GM12878 (cell line): ENCODE data around the gene TMEM239. TPM values are rescaled to one million over a fixed set of nuclear protein-coding genes. Genes with fewer than 3 reads are reported as not detected.

Source experiments
- ATAC-seq: fragments of 200-7000 bp; cut with Tn5 transposase; 3 replicates; pipeline ENCODE4 v1.9.1; 2020; ENCODE audit warnings: mild to moderate bottlenecking, moderate library complexity
- BruUV-seq: library from RNA; stranded (reverse); fragments of 400-500 nt; replicated peaks from 2 replicates; lab custom pipeline; 2021; lab: Mats Ljungman, UMichigan
- CTCF ChIA-PET: fragments of 300-600 bp; sonication (Branson Sonifier 250); formaldehyde crosslinking; extraction: SDS; loops from one replicate; lab custom pipeline; 2021; ENCODE audit warnings: inconsistent platforms; lab: Yijun Ruan, JAX
- POLR2A ChIA-PET: fragments of 350-600 bp; formaldehyde crosslinking; extraction: SDS; loops from one replicate; lab custom pipeline; 2021; ENCODE audit warnings: inconsistent platforms; lab: Charles Lee
- RAD21 ChIA-PET: fragments of 300-600 bp; sonication (Branson Sonifier 250); formaldehyde crosslinking; loops from one replicate; lab custom pipeline; 2023; ENCODE audit warnings: antibody characterized with exemption; ENCODE audit not compliant: unreplicated experiment; lab: Charles Lee
- SMC1A ChIA-PET: fragments of 300-600 bp; sonication (Branson Sonifier 250); formaldehyde crosslinking; loops from one replicate; lab custom pipeline; 2023; ENCODE audit not compliant: unreplicated experiment, uncharacterized antibody; lab: Charles Lee
- DNase-seq: peaks from one replicate; pipeline ENCODE4 v3.0.0-alpha.2; 2011; ENCODE audit warnings: low read depth, low spot score
- FAIRE-seq: peaks from 3 replicates; lab custom pipeline; 2011; peaks lifted over from hg19 to GRCh38; lab: Jason Lieb, UNC
- H2AFZ ChIP-seq: 2 replicates; pipeline ENCODE4 v1.6.0; 2011; ENCODE audit warnings: low read depth, low read length, control low read depth; ENCODE audit not compliant: control insufficient read depth
- H3K27ac ChIP-seq: 2 replicates; pipeline ENCODE4 v1.5.1; 2011; ENCODE audit warnings: control low read depth; ENCODE audit not compliant: control insufficient read depth, insufficient read depth
- H3K27me3 ChIP-seq, 2 experiments: replicated peaks in 1 of 2; 2 replicates each; pipeline versions ENCODE4 v1.6.0 to v1.6.1; 2011; ENCODE audit warnings: low read length in 1 of 2; ENCODE audit not compliant: control insufficient read depth in 2 of 2, insufficient read depth in 2 of 2
- H3K36me3 ChIP-seq, 2 experiments: 2 replicates each; pipeline ENCODE4 v1.5.1; 2011; ENCODE audit warnings: low read length in 1 of 2; ENCODE audit not compliant: control insufficient read depth in 2 of 2, insufficient read depth in 2 of 2
- H3K4me1 ChIP-seq: 2 replicates; pipeline ENCODE4 v1.6.1; 2011; ENCODE audit warnings: mild to moderate bottlenecking, low read length, moderate library complexity, mixed read lengths; ENCODE audit not compliant: control insufficient read depth, insufficient read depth
- H3K4me2 ChIP-seq: 2 replicates; pipeline ENCODE4 v1.6.0; 2011; ENCODE audit warnings: control low read depth; ENCODE audit not compliant: control insufficient read depth, insufficient read depth
- H3K4me3 ChIP-seq: fragments of 200-600 bp; sonication (generic); 2 replicates; pipeline ENCODE4 v1.5.1; 2016
- H3K79me2 ChIP-seq: 2 replicates; pipeline ENCODE4 v1.6.0; 2011; ENCODE audit warnings: low read length; ENCODE audit not compliant: control insufficient read depth, insufficient read depth
- H3K9ac ChIP-seq: 2 replicates; pipeline ENCODE4 v1.8.0; 2011; ENCODE audit warnings: low read length, control low read depth, mixed read lengths; ENCODE audit not compliant: control insufficient read depth, insufficient read depth
- H3K9me3 ChIP-seq: replicated peaks from 3 replicates; pipeline ENCODE4 v1.5.1; 2011; ENCODE audit warnings: mild to moderate bottlenecking, low read length; ENCODE audit not compliant: control insufficient read depth, insufficient read depth
- H4K20me1 ChIP-seq: 2 replicates; pipeline ENCODE4 v1.6.0; 2011; ENCODE audit not compliant: control insufficient read depth, insufficient read depth
- BCL3 ChIP-seq: IDR thresholded peaks from 2 replicates; pipeline ENCODE4 v1.6.1; 2011; ENCODE audit warnings: borderline replicate concordance, low read depth, mild to moderate bottlenecking, moderate library complexity, low read length; ENCODE audit not compliant: insufficient read depth, poor library complexity, severe bottlenecking
- HDAC6 ChIP-seq: fragments of 200-600 bp; sonication (generic); IDR thresholded peaks from one replicate; pipeline ENCODE4 v1.8.0; 2017; ENCODE audit warnings: antibody characterized with exemption; ENCODE audit not compliant: unreplicated experiment
- SUZ12 ChIP-seq: fragments of 200-600 bp; sonication (generic); IDR thresholded peaks from one replicate; pipeline ENCODE4 v1.6.1; 2018; ENCODE audit warnings: antibody characterized with exemption, mild to moderate bottlenecking; ENCODE audit not compliant: unreplicated experiment
- ZNF274 ChIP-seq: IDR thresholded peaks from one replicate; pipeline ENCODE4 v1.8.0; 2011; ENCODE audit not compliant: insufficient read length, insufficient read depth
- WGBS: methylation state at CpG from one replicate; pipeline ENCODE4 v1.1.6; 2016; ENCODE audit warnings: low lambda C conversion rate; ENCODE audit not compliant: insufficient replicate concordance, insufficient coverage; ENCODE audit errors: missing lambda C conversion rate; 5-methylcytosine and 5-hydroxymethylcytosine counted together
- in situ Hi-C: fragments of 300-500 bp; cut with MboI; formaldehyde crosslinking; loops from 9 replicates; pipeline ENCODE4 v1.14.3; 2018; ENCODE audit warnings: mixed read lengths
- intact Hi-C: fragments of 100-400 bp; cut with micrococcal nuclease; formaldehyde crosslinking; loops from one replicate; pipeline ENCODE4 v1.14.2; 2022; ENCODE audit not compliant: unreplicated experiment
- polyA plus RNA-seq, 11 experiments: library from polyadenylated mRNA; depleted of rRNA in 4 of 11; unstranded in 6 of 11; stranded (reverse) in 5 of 11; fragments of >200 nt; fragmentation: Nextera tagmentation in 4 of 11; fragmentation: Illumina TruSeq in 1 of 11; extraction: Ambion mirVana in 4 of 11; extraction: Trizol in 1 of 11; gene quantifications; 1 replicate in 1 of 11; 2 replicates in 10 of 11; pipeline versions ENCODE4 v1.2.1 to v1.2.3, GENCODE V29; 2011 to 2016; ENCODE audit warnings: inconsistent platforms in 2 of 11, missing spikeins in 2 of 11, low read depth in 1 of 11
- total RNA-seq, 4 experiments: library from RNA; depleted of rRNA in 3 of 4; stranded (reverse); fragments of >200 nt in 3 of 4; fragmentation: Illumina TruSeq in 1 of 4; extraction: Trizol in 1 of 4; gene quantifications; 2 replicates each; pipeline versions ENCODE4 v1.2.1 to v1.2.3, GENCODE V29; 2013 to 2021

The TMEM239 gene
- total and polyA plus RNA-seq, 10 of the 15 experiments (the other 5 are each of a cell fraction or from before 2014, with no cell fraction given): not detected

DNA sequence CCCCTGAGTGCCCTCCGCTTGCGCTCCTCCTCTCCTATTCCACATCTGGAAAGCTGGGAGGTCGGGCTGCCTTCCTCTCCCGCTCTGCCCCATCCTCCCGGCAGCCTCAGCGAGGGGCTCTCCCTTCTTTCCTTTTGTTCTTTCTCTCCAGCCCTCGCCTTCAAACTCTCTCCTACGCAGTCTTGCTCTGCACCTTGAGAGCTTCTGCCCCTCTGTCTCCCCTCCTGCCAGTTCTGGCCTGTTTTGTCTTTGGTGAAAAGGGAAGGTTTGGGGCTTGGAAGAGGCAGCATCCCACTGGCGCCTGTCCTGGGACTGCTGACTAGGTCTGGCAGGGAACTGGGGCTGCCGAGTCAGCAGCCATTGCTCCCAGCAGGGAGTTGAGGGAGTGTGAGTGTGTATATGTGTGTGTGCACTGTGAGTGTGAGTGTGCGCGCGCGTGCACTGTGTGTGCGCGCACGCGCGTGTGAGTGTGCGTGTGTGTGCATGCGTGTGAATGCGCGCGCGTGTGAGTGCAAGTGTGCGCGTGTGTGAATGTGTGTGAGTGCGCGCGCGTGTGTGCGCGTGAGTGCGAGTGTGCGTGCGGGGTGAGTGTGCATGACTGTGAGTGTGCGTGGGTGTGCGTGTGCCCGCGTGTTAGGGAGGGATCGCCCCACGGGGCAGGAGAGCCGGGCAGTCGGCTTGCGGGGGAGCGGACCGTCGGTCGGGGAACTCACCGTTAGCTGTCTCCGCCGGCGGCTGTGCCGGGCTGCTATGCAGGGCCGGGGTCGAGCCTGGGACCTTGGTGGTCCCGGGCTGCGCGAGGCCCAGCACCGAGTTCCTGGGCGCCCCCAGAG lies 16.3 kb upstream of the TMEM239 start:
- ChIA-PET SMC1A (interaction anchor here (1.1 kb wide), 1 partner anchor 8 kb away, joined by 3 read pairs; no protein-coding TSS in a partner anchor), RAD21 (no interaction called here), CTCF (no interaction called here), POLR2A (no interaction called here)
- Histone ChIP-seq H3K79me2 (no peaks in the 10 kb centered on the region), H3K36me3 (no peaks in the 10 kb centered on the region), H3K27ac (no peak overlapping the region), H2AFZ (no peak overlapping the region), H4K20me1 (no peaks in the 10 kb centered on the region), H3K4me3 (no peak overlapping the region), H3K4me2 (peak overlapping the region; percentile 26; the same call in 1 of the 2 replicates), H3K27me3 (peaks cover 12 to 18% of the 10 kb centered on the region in 2 experiments), H3K9ac (no peak overlapping the region), H3K9me3 (no peaks in the 10 kb centered on the region), H3K4me1 (no peaks in the 10 kb centered on the region)
- 10% methylated on average over 32 of the region's 61 CpGs for WGBS
- FAIRE-seq (no peak), DNase-seq (no peak), ATAC-seq (no peak; the same call in 2 of the 3 replicates)
- no TSS peak for BruUV-seq
- intact Hi-C loops (no loop called here), in situ Hi-C loops (no loop called here)
- TF ChIP-seq BCL3 (peak; percentile 22), HDAC6 (no peak), ZNF274 (no peak), SUZ12 (peak; percentile 11)
